ENCODE measurements around the gene SURF4.

- no peak for TF ChIP-seq CTCF (conservative IDR thresholded peaks at IDR 0.05; ENCODE audit: low read length)
- no peak for TF ChIP-seq EZH2phosphoT487 (IDR thresholded peaks at IDR 0.05; ENCODE audit: borderline replicate concordance)
Observed at GRCh38 chr9:133339641-133340040, 36.2 kb downstream of the SURF4 start.

Measured in Loucy (cell line).